Measurements from ENCODE around the gene SNX20.

SNX20 gene

DNA sequence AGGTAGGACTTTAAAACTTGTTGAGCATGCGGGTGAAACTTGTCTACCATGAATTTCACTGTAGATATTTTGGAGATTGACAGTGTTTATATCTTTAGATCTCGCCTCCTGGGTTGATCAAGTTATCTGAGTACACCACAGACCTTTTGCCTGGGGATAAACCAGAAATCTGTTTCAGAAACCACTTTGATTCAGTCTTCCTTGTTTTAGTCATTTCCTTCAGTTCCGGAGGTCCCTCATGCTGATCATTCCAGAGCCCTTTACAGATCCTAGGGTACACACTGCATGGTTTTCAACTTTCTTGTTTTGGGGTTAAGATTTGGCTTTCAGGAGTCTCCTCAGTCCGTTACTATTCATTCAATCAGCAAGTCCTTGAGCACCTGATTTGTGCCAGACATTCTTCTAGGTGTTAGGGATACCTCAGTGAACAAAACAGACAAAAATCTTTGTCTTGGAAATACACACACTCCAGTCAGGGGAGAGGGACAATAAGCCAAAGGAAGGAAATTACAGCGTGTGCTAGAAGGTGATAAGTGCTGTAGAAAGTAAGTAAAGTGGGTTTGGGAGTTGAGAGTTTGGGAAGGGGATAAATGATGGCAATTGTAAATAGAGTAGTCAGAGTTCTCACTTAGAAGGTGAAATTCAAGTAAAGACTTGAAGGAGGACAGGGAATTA lies 24.5 kb upstream of the SNX20 start:
- in situ Hi-C loops (cut with MboI; ENCODE audit: low sequenced_read_pairs): no loop called here

DNA sequence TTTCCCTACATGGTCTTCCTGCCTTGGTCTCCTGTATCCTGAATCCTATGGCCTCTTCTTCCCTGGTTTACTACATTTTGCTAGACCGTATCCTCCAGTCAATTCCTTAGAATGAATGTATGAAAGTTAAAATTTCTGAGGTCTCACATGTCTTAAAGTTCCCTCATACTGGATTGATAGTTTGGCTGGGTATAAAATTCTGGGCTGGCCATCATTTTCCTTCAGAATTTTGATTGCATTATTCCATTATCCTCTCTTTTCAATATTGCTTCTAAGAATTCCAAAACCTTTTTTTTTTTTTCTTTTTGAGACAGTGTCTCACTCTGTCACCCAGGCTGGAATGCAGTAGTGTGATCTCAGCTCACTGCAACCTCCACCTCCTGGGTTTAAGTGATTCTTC lies 23.1 kb upstream of the SNX20 start:
- in situ Hi-C loops (cut with MboI; ENCODE audit: low sequenced_read_pairs): no loop called here

GRCh38 chr16:50702725-50703124 lies 21.6 kb upstream of the SNX20 start:
- in situ Hi-C loops (cut with MboI; ENCODE audit: low sequenced_read_pairs): no loop called here

- in situ Hi-C loops (cut with MboI; ENCODE audit: low sequenced_read_pairs): no loop called here
These were observed 18.4 kb upstream of the SNX20 start for GRCh38 chr16:50699326-50700159.

- in situ Hi-C loops (cut with MboI; ENCODE audit: low sequenced_read_pairs): no loop called here
These were observed 17.0 kb upstream of the SNX20 start for GRCh38 chr16:50697881-50698767.

GRCh38 chr16:50697421-50697715 lies 16.3 kb upstream of the SNX20 start:
- in situ Hi-C loops (cut with MboI; ENCODE audit: low sequenced_read_pairs): no loop called here

GRCh38 chr16:50696575-50697420 lies 15.7 kb upstream of the SNX20 start:
- in situ Hi-C loops (cut with MboI; ENCODE audit: low sequenced_read_pairs): no loop called here

DNA sequence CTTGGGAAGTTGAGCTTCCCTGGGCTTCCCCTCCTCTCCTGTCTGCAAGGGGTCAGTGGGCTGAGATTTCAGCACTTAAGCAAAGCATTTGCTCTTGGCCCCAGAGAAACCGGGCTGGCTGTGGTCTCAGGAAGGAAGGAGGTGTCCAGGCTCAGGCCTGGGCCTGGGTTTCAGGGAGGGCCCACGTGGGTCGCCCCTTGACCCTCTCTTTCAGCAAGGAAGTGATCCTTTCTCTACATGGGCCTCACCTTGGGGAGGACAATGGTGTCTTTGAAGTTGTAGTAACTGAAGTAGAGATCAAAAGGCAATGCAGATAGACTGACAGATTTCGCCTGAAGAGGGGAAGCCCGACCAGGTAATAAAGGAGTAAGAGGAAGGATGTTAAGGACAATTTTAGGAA lies 15.0 kb upstream of the SNX20 start:
- in situ Hi-C loops (cut with MboI; ENCODE audit: low sequenced_read_pairs): no loop called here

GRCh38 chr16:50695017-50696000 lies 14.2 kb upstream of the SNX20 start:
- in situ Hi-C loops (cut with MboI; ENCODE audit: low sequenced_read_pairs): no loop called here

DNA sequence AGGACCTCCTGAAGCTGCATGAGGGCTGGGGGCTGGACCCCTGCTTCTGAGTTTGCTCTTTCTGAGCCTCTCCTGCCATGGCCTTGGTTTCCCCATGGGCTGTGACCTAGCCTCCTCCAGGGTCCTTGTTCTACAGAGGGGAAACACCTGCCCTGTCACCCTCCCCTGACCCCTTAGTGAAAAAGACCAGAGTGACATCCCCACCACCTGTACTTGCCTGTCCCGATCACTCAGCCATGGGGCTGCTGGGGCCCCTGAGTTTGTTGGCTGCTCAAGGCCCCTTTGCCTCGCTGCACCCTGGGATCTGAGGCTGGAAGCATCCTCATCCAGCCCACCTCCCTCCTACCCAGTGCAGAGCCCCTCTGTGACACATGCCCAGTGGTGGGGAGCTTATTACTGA lies 13.1 kb upstream of the SNX20 start:
- in situ Hi-C loops (cut with MboI; ENCODE audit: low sequenced_read_pairs): no loop called here

GRCh38 chr16:50692999-50693781 lies 12.1 kb upstream of the SNX20 start, which contains the start of gene NOD2:
TSS of gene NOD2 (plus strand) at chr16:50693606. CDS start at chr16:50699496, 5,890 bp downstream.
- in situ Hi-C loops (cut with MboI; ENCODE audit: low sequenced_read_pairs): no loop called here

DNA sequence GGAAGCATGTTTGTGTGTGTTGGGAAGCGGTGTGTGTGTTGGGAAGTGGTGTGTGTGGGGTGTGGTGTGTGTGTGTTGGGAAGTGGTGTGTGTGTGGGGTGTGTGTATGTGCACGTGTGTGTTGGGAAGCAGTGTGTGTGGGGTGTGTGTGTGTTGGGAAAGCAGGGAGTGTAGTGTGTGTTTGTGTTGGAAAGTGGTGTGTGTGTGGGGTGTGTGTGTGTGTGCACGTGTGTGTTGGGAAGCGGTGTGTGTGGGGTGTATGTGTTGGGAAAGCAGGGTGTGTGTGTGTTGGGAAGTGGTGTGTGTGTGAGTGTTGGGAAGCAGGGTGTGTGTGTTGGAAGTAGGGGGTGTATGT lies 11.5 kb upstream of the SNX20 start:
- in situ Hi-C loops (cut with MboI; ENCODE audit: low sequenced_read_pairs): no loop called here

- in situ Hi-C loops (cut with MboI; ENCODE audit: low sequenced_read_pairs): no loop called here
These were observed 9.1 kb upstream of the SNX20 start for GRCh38 chr16:50690177-50690576.

GRCh38 chr16:50688867-50689266 lies 7.8 kb upstream of the SNX20 start:
- in situ Hi-C loops (cut with MboI; ENCODE audit: low sequenced_read_pairs): no loop called here

DNA sequence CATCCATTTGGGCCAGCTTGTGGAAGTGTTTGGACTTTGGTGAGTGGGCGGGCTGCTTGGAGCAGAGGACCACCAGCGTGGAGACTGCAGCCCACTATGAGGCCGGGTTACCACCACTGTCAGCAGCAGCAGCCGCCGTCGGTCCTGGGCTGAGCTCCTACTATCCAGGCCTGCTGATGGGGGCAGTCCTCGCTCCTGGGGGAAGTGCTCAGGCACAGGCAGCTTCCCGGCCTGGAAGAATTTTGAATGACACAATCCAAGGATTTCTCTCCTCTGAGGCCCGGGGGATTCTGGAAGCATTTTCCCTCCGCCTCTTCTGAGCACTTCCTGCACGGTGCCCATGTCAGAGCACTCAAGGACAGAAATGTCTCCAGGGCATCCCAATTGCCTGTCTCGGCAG lies 7.0 kb upstream of the SNX20 start:
- in situ Hi-C loops (cut with MboI; ENCODE audit: low sequenced_read_pairs): no loop called here

DNA sequence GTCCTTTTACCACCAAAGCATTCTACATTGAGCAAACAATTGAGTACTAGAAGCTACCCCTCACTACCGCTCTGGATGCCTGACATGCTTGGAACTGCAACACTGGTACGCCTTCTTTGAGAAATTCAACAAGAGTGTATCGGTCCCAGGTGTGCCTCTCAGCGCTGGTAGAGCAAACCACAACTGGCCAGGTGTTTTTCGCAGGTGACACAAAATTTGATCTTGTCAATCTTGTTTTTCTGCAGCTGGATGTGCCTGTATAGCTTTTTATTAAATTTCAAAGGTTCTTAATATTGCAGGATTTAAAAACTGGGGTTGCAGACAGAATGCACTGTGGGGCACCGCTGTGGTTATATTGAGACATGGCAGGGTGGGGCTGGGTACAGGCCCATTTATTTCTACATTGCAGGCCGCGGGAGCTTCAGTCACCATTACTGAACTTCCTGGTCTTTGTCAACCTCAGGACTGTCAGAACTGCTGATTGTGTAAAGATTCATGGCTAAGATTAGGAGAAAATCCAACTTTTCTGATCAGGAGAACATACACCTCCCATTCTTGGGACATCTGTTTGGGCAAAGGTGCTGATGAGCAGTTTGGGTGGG lies 4.5 kb upstream of the SNX20 start:
- in situ Hi-C loops (cut with MboI; ENCODE audit: low sequenced_read_pairs): no loop called here

GRCh38 chr16:50684823-50685461 lies 3.8 kb upstream of the SNX20 start:
- in situ Hi-C loops (cut with MboI; ENCODE audit: low sequenced_read_pairs): no loop called here

Data from hTERT RPE-1 (cell line).